K562 (cell line): ENCODE data around the gene BCAS1. TPM values are rescaled to one million over a fixed set of nuclear protein-coding genes. Genes with fewer than 3 reads are reported as not detected.
A peak's percentile ranks its signal among the peaks of the same experiment; 100 is the strongest.

Source experiments
- ATAC-seq: fragments of 200-7000 bp; cut with Tn5 transposase; 3 replicates; pipeline ENCODE4 v1.9.1; 2020; ENCODE audit warnings: moderate library complexity
- BruUV-seq: library from RNA; stranded (reverse); fragments of 400-500 nt; replicated peaks from 2 replicates; lab custom pipeline; 2021; lab: Mats Ljungman, UMichigan
- CTCF ChIA-PET: fragments of 300-600 bp; formaldehyde crosslinking; extraction: SDS; loops from one replicate; lab custom pipeline; 2021; ENCODE audit warnings: low intra/inter-chr PET ratio; lab: Yijun Ruan, JAX
- POLR2A ChIA-PET: fragments of 300-600, 350-650 bp; sonication (Branson Sonifier 250); formaldehyde crosslinking; extraction: SDS; loops from one replicate; lab custom pipeline; 2021; ENCODE audit warnings: antibody characterized with exemption, inconsistent platforms; lab: Yijun Ruan, JAX
- DNase-seq, 4 experiments: peaks; one replicate each; pipeline versions ENCODE4 v3.0.0 to v3.0.0-alpha.2; 2011 to 2018; ENCODE audit warnings: low spot score in 3 of 4, mixed read lengths in 3 of 4; ENCODE audit errors: extremely low read depth in 1 of 4
- FAIRE-seq: peaks from 2 replicates; lab custom pipeline; 2011; peaks lifted over from hg19 to GRCh38; lab: Jason Lieb, UNC
- H2AFZ ChIP-seq: 2 replicates; pipeline ENCODE4 v1.6.0; 2011; ENCODE audit warnings: low read depth, low read length, control low read depth, inconsistent platforms
- H3K27ac ChIP-seq: fragments of 200-600 bp; 3 replicates; pipeline ENCODE4 v1.8.0; 2011; ENCODE audit warnings: low read depth, mild to moderate bottlenecking, control low read depth, inconsistent platforms, low read length, moderate library complexity, mixed read lengths; ENCODE audit errors: extremely low read depth
- H3K27me3 ChIP-seq, 2 experiments: fragments of 300-600 bp in 1 of 2; 2 replicates in 1 of 2; 3 replicates in 1 of 2; pipeline versions ENCODE4 v1.6.0 to v1.8.0; 2011; ENCODE audit warnings: inconsistent platforms in 2 of 2, low read length in 2 of 2, mild to moderate bottlenecking in 1 of 2, mixed read lengths in 1 of 2, moderate library complexity in 1 of 2; ENCODE audit not compliant: control insufficient read depth in 2 of 2, insufficient read depth in 2 of 2
- H3K36me3 ChIP-seq: fragments of 300-600 bp; 3 replicates; pipeline ENCODE4 v1.8.0; 2011; ENCODE audit warnings: mild to moderate bottlenecking, low read length, inconsistent platforms; ENCODE audit not compliant: control insufficient read depth, insufficient read depth
- H3K4me1 ChIP-seq, 2 experiments: fragments of 200-600 bp in 1 of 2; replicated peaks in 1 of 2; 2 replicates in 1 of 2; 3 replicates in 1 of 2; pipeline versions ENCODE4 v1.5.1 to v1.8.0; 2011; ENCODE audit warnings: inconsistent platforms in 2 of 2, low read length in 2 of 2, mild to moderate bottlenecking in 1 of 2, mixed read lengths in 1 of 2, moderate library complexity in 1 of 2; ENCODE audit not compliant: control insufficient read depth in 2 of 2, insufficient read depth in 2 of 2
- H3K4me2 ChIP-seq: 2 replicates; pipeline ENCODE4 v1.6.1; 2011; ENCODE audit warnings: low read length, control low read depth, inconsistent platforms, mixed read lengths; ENCODE audit not compliant: insufficient read depth
- H3K4me3 ChIP-seq: fragments of 200-600 bp; sonication (generic), shearing (Covaris generic); 2 replicates; pipeline ENCODE4 v1.5.1; 2016; ENCODE audit warnings: control low read depth, inconsistent platforms
- H3K79me2 ChIP-seq: fragments of 200-600 bp; 3 replicates; pipeline ENCODE4 v1.8.0; 2011; ENCODE audit warnings: low read length, inconsistent platforms; ENCODE audit not compliant: control insufficient read depth, insufficient read depth
- H3K9ac ChIP-seq, 2 experiments: 2 replicates each; pipeline versions ENCODE4 v1.6.0 to v1.6.1; 2011; ENCODE audit warnings: low read depth in 2 of 2, low read length in 2 of 2, control low read depth in 1 of 2, inconsistent platforms in 1 of 2, mild to moderate bottlenecking in 1 of 2, mixed read lengths in 1 of 2; ENCODE audit not compliant: insufficient read depth in 1 of 2
- H3K9me1 ChIP-seq: one replicate; pipeline ENCODE4 v1.6.0; 2011; ENCODE audit warnings: inconsistent platforms, mild to moderate bottlenecking, low read length, moderate library complexity; ENCODE audit not compliant: control insufficient read depth, insufficient read depth
- H3K9me3 ChIP-seq: replicated peaks from 2 replicates; pipeline ENCODE4 v1.5.1; 2011; ENCODE audit warnings: low read depth, low read length, inconsistent platforms; ENCODE audit not compliant: control insufficient read depth, insufficient read depth
- H4K20me1 ChIP-seq: replicated peaks from 2 replicates; pipeline ENCODE4 v1.6.1; 2011; ENCODE audit warnings: low read length, inconsistent platforms, mixed read lengths; ENCODE audit not compliant: control insufficient read depth, insufficient read depth
- CREM ChIP-seq: IDR thresholded peaks from 2 replicates; pipeline ENCODE4 v1.6.1; 2014; ENCODE audit warnings: antibody characterized with exemption, low read depth
- WGBS: fragments of 100-300 bp; shearing (Covaris generic); methylation state at CpG from one replicate; pipeline ENCODE4 v1.1.6; 2016; ENCODE audit warnings: low coverage, mixed read lengths; ENCODE audit not compliant: insufficient coverage; ENCODE audit errors: missing lambda C conversion rate; 5-methylcytosine and 5-hydroxymethylcytosine counted together
- in situ Hi-C: fragments of 300-500 bp; cut with MboI; formaldehyde crosslinking; loops from 4 replicates; pipeline ENCODE4 v1.15.0; 2018; ENCODE audit warnings: inconsistent platforms, mixed read lengths
- intact Hi-C: fragments of 100-400 bp; cut with micrococcal nuclease; formaldehyde crosslinking; loops from 2 replicates; pipeline ENCODE4 v1.14.2; 2022
- polyA plus RNA-seq, 8 experiments: library from polyadenylated mRNA; depleted of rRNA in 4 of 8; stranded (reverse) in 5 of 8; unstranded in 3 of 8; fragments of >200 nt; fragmentation: Nextera tagmentation in 2 of 8; fragmentation: Illumina TruSeq in 1 of 8; extraction: Ambion mirVana in 2 of 8; extraction: Trizol in 1 of 8; gene quantifications; 2 replicates each; pipeline versions ENCODE4 v1.2.1 to v1.2.3, GENCODE V29; 2011 to 2014; ENCODE audit warnings: inconsistent platforms in 1 of 8, missing spikeins in 1 of 8
- total RNA-seq, 7 experiments: library from RNA; depleted of rRNA in 6 of 7; stranded (reverse); fragments of >200 nt in 6 of 7; fragmentation: Illumina TruSeq in 2 of 7; extraction: Trizol in 2 of 7; gene quantifications; 2 replicates each; pipeline versions ENCODE4 v1.2.1 to v1.2.3, GENCODE V29; 2011 to 2021; ENCODE audit warnings: low replicate concordance in 1 of 7
- TF ChIP-seq, protein P1 (sequence below), 2 experiments: fragments of 450-650 bp in 1 of 2; IDR thresholded peaks; 2 replicates each; pipeline ENCODE4 v1.6.1; 2011 to 2017; ENCODE audit warnings: low read depth in 2 of 2, antibody characterized with exemption in 1 of 2, borderline replicate concordance in 1 of 2, low read length in 1 of 2, mild to moderate bottlenecking in 1 of 2, mixed read lengths in 1 of 2; ENCODE audit not compliant: control insufficient read depth in 1 of 2

The BCAS1 gene
- total and polyA plus RNA-seq, 9 of the 15 experiments (the other 6 are each of a cell fraction or from before 2014, with no cell fraction given) = 0.18 to 2.3 (median 0.93) TPM

DNA sequence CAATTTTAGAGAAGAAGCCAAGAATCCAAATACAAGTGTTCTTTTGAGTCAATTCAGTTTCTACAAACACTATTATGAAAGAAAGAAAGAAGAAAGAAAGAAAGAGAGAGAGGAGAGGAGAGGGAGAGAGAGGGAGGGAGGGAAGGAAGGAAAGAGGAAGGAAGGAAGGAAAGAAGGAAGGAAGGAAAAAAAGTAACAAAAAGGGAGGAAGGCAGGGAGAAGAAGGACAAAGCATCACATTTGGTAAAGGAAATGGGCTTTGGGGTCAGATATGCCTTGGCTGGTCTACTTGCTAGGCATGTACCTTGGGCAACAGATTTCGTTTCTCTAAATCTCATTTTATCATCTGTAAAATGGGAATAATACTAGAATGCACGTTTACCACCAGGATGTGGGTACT is 49.4 kb upstream of the BCAS1 start:
- no peak overlapping the region for H3K27ac ChIP-seq
- ChIA-PET POLR2A (no interaction called here), CTCF (no interaction called here)
- DNase-seq (no peak), FAIRE-seq (no peak), ATAC-seq (no peak)
- intact Hi-C loops (no loop called here), in situ Hi-C loops (no loop called here)
- H3K9ac ChIP-seq = no peak overlapping the region
- no peak overlapping the region for H2AFZ ChIP-seq
- no peak overlapping the region for H3K4me3 ChIP-seq
- no peak overlapping the region for H3K4me2 ChIP-seq
- 9% methylated on average over 2 of the region's 2 CpGs for WGBS
- no peaks in the 10 kb centered on the region for H4K20me1 ChIP-seq
- no TSS peak for BruUV-seq
- no peaks in the 10 kb centered on the region for H3K79me2 ChIP-seq
- no peaks in the 10 kb centered on the region for H3K9me1 ChIP-seq
- H3K9me3 ChIP-seq = no peaks in the 10 kb centered on the region
- H3K36me3 ChIP-seq = no peaks in the 10 kb centered on the region
- H3K27me3 ChIP-seq = peaks cover 3 to 13% of the 10 kb centered on the region in 2 experiments; a peak in 2 of 5 replicates
- H3K4me1 ChIP-seq = no peaks in the 10 kb centered on the region; a peak in 1 of 5 replicates
- TF ChIP-seq CREM = no peak
- TF ChIP-seq, protein P1, sequence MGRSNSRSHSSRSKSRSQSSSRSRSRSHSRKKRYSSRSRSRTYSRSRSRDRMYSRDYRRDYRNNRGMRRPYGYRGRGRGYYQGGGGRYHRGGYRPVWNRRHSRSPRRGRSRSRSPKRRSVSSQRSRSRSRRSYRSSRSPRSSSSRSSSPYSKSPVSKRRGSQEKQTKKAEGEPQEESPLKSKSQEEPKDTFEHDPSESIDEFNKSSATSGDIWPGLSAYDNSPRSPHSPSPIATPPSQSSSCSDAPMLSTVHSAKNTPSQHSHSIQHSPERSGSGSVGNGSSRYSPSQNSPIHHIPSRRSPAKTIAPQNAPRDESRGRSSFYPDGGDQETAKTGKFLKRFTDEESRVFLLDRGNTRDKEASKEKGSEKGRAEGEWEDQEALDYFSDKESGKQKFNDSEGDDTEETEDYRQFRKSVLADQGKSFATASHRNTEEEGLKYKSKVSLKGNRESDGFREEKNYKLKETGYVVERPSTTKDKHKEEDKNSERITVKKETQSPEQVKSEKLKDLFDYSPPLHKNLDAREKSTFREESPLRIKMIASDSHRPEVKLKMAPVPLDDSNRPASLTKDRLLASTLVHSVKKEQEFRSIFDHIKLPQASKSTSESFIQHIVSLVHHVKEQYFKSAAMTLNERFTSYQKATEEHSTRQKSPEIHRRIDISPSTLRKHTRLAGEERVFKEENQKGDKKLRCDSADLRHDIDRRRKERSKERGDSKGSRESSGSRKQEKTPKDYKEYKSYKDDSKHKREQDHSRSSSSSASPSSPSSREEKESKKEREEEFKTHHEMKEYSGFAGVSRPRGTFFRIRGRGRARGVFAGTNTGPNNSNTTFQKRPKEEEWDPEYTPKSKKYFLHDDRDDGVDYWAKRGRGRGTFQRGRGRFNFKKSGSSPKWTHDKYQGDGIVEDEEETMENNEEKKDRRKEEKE (IDR thresholded peaks at IDR 0.05; ENCODE audit: borderline replicate concordance in 1 of 2, control insufficient read depth in 1 of 2, low read depth in 2 of 2, low read length in 1 of 2) = 0 out of 4 replicates have a peak, but pooled peaks of 1 of the 2 experiments have one; percentile 65
